ENCODE measurements around the gene IDNK. TPM values are rescaled to one million over a fixed set of nuclear protein-coding genes. Genes with fewer than 3 reads are reported as not detected.

Gene IDNK
- total RNA-seq, 1 experiment from 2014 or later: 10.9 TPM

- ChIA-PET POLR2A (interaction anchor here (0.6 kb wide), 1 partner anchor 518 kb away, joined by 3 read pairs; no protein-coding TSS in a partner anchor), CTCF (interaction anchor here (0.6 to 0.7 kb wide), 2 partner anchors 18 to 202 kb away, joined by 3 to 4 read pairs; no protein-coding TSS in a partner anchor)
- no peak overlapping the region for H3K27ac Mint-ChIP-seq (ENCODE audit: low read depth, unreplicated experiment)
- H3K9me3 Mint-ChIP-seq (ENCODE audit: unreplicated experiment): no peaks in the 10 kb centered on the region
- no peaks in the 10 kb centered on the region for H3K27me3 Mint-ChIP-seq (ENCODE audit: insufficient read depth, unreplicated experiment)
- DNase-seq (ENCODE audit: unreplicated experiment): no peak
- no TSS peak for BruUV-seq (replicated peaks)
- intact Hi-C loops (cut with micrococcal nuclease): no loop called here
- H3K4me3 Mint-ChIP-seq (ENCODE audit: unreplicated experiment): no peak overlapping the region
- no peaks in the 10 kb centered on the region for H3K4me1 Mint-ChIP-seq (ENCODE audit: insufficient read depth, unreplicated experiment)
- TF ChIP-seq, protein P1, sequence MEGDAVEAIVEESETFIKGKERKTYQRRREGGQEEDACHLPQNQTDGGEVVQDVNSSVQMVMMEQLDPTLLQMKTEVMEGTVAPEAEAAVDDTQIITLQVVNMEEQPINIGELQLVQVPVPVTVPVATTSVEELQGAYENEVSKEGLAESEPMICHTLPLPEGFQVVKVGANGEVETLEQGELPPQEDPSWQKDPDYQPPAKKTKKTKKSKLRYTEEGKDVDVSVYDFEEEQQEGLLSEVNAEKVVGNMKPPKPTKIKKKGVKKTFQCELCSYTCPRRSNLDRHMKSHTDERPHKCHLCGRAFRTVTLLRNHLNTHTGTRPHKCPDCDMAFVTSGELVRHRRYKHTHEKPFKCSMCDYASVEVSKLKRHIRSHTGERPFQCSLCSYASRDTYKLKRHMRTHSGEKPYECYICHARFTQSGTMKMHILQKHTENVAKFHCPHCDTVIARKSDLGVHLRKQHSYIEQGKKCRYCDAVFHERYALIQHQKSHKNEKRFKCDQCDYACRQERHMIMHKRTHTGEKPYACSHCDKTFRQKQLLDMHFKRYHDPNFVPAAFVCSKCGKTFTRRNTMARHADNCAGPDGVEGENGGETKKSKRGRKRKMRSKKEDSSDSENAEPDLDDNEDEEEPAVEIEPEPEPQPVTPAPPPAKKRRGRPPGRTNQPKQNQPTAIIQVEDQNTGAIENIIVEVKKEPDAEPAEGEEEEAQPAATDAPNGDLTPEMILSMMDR (IDR thresholded peaks at IDR 0.05; ENCODE audit: unreplicated experiment): no peak
- peaks cover 4% of the 10 kb centered on the region for H3K36me3 Mint-ChIP-seq (ENCODE audit: insufficient read depth, unreplicated experiment)
These were observed 10.3 kb downstream of the IDNK start for GRCh38 chr9:83633255-83633654.

- no peaks in the 10 kb centered on the region for H3K27me3 Mint-ChIP-seq (ENCODE audit: insufficient read depth, unreplicated experiment)
- POLR2A ChIA-PET: interaction anchor here (0.6 kb wide), 1 partner anchor 519 kb away, joined by 3 read pairs; no protein-coding TSS in a partner anchor
- no peak for DNase-seq (ENCODE audit: unreplicated experiment)
- H3K36me3 Mint-ChIP-seq (ENCODE audit: insufficient read depth, unreplicated experiment): peaks cover 4% of the 10 kb centered on the region
- no peak overlapping the region for H3K27ac Mint-ChIP-seq (ENCODE audit: low read depth, unreplicated experiment)
- intact Hi-C loops (cut with micrococcal nuclease): no loop called here
- TF ChIP-seq, protein P1 (IDR thresholded peaks at IDR 0.05; ENCODE audit: unreplicated experiment): no peak
- H3K9me3 Mint-ChIP-seq (ENCODE audit: unreplicated experiment): no peaks in the 10 kb centered on the region
- CTCF ChIA-PET: interaction anchor here (0.7 to 1.1 kb wide), 2 partner anchors 13 to 17 kb away, joined by 3 to 4 read pairs; no protein-coding TSS in a partner anchor
- H3K4me1 Mint-ChIP-seq (ENCODE audit: insufficient read depth, unreplicated experiment): no peaks in the 10 kb centered on the region
- H3K4me3 Mint-ChIP-seq (ENCODE audit: unreplicated experiment): no peak overlapping the region
- BruUV-seq (replicated peaks): no TSS peak
These were observed 10.7 kb downstream of the IDNK start for GRCh38 chr9:83633676-83634075.

- POLR2A ChIA-PET: interaction anchor here (0.6 to 1.0 kb wide), 2 partner anchors 70 to 284 kb away, joined by 3 read pairs; no protein-coding TSS in a partner anchor
These were observed 13.9 kb downstream of the IDNK start for GRCh38 chr9:83636813-83637212.

GRCh38 chr9:83637389-83637788, 14.4 kb downstream of the IDNK start:
- DNase-seq (ENCODE audit: unreplicated experiment): no peak
- Mint-ChIP-seq H3K27ac (ENCODE audit: low read depth, unreplicated experiment) (no peak overlapping the region), H3K9me3 (ENCODE audit: unreplicated experiment) (no peaks in the 10 kb centered on the region), H3K4me3 (ENCODE audit: unreplicated experiment) (no peak overlapping the region), H3K36me3 (ENCODE audit: insufficient read depth, unreplicated experiment) (peaks cover 1% of the 10 kb centered on the region), H3K4me1 (ENCODE audit: insufficient read depth, unreplicated experiment) (no peaks in the 10 kb centered on the region), H3K27me3 (ENCODE audit: insufficient read depth, unreplicated experiment) (no peaks in the 10 kb centered on the region)
- CTCF ChIA-PET: interaction anchor here (0.6 to 1.6 kb wide), 3 partner anchors 7 to 16 kb away, joined by 3 to 6 read pairs (median 6); partner anchors contain the start of gene IDNK
- intact Hi-C loops (cut with micrococcal nuclease): no loop called here
- BruUV-seq (replicated peaks): no TSS peak
- TF ChIP-seq, protein P1 (IDR thresholded peaks at IDR 0.05; ENCODE audit: unreplicated experiment): no peak
- POLR2A ChIA-PET: interaction anchor here (0.6 to 1.0 kb wide), 2 partner anchors 70 to 283 kb away, joined by 3 read pairs; no protein-coding TSS in a partner anchor

More at GRCh38 chr9:83636813-83637212, 13.9 kb downstream of the IDNK start:
- TF ChIP-seq, protein P1 (IDR thresholded peaks at IDR 0.05; ENCODE audit: unreplicated experiment): no peak
- Mint-ChIP-seq H3K9me3 (ENCODE audit: unreplicated experiment) (no peaks in the 10 kb centered on the region), H3K36me3 (ENCODE audit: insufficient read depth, unreplicated experiment) (peaks cover 4% of the 10 kb centered on the region), H3K27ac (ENCODE audit: low read depth, unreplicated experiment) (no peak overlapping the region), H3K4me3 (ENCODE audit: unreplicated experiment) (no peak overlapping the region), H3K4me1 (ENCODE audit: insufficient read depth, unreplicated experiment) (no peaks in the 10 kb centered on the region), H3K27me3 (ENCODE audit: insufficient read depth, unreplicated experiment) (no peaks in the 10 kb centered on the region)
- intact Hi-C loops (cut with micrococcal nuclease): no loop called here
- no peak for DNase-seq (ENCODE audit: unreplicated experiment)
- CTCF ChIA-PET: interaction anchor here (0.6 to 1.6 kb wide), 3 partner anchors 8 to 16 kb away, joined by 3 to 6 read pairs (median 6); no protein-coding TSS in a partner anchor
- no TSS peak for BruUV-seq (replicated peaks)
